ENCODE measurements around the gene KATNAL1.

GRCh38 chr13:30216111-30216510 is 91.2 kb downstream of the KATNAL1 start:
- TF ChIP-seq CTCF (IDR thresholded peaks at IDR 0.05) = no peak
- no peak for TF ChIP-seq POLR2A (IDR thresholded peaks at IDR 0.05)
